Smooth muscle cell of the umbilical artery (primary cell): ENCODE data around the gene STAG3. TPM values are rescaled to one million over a fixed set of nuclear protein-coding genes. Genes with fewer than 3 reads are reported as not detected.

ENCODE experiments used
- total RNA-seq: library from RNA; depleted of rRNA; stranded (reverse); fragments of >200 nt; gene quantifications from 2 replicates; pipeline ENCODE4 v1.2.3, GENCODE V29; 2014

STAG3 gene
- 0.88 and 1.2 TPM in 2 replicates for total RNA-seq

GRCh38 chr7:100177045-100178001 is at the start of gene STAG3, which contains the start of gene GPC2:
STAG3 (plus strand) TSS chr7:100177918; CDS start chr7:100180557, 2,639 bp downstream.
GPC2 (minus strand) TSS chr7:100177381; CDS start chr7:100177199, 182 bp downstream.

GRCh38 chr7:100148559-100149328 is 29.0 kb upstream of the STAG3 start, which contains the start of gene LAMTOR4:
LAMTOR4 (plus strand) TSS chr7:100148918; CDS start chr7:100148973, 55 bp downstream.

GRCh38 chr7:100158229-100159098 is 19.3 kb upstream of the STAG3 start, which contains the start of gene TRAPPC14:
TRAPPC14 (minus strand) TSS chr7:100158723; CDS start chr7:100158499, 224 bp downstream.

GRCh38 chr7:100219801-100220585 is 42.3 kb downstream of the STAG3 start, which contains the start of gene PVRIG:
PVRIG (plus strand) TSS chr7:100219949; CDS start chr7:100219971, 22 bp downstream.

Other genes starting within 250 kb of the STAG3 start
- not detected in 2 replicates for gene GJC3, start 248.3 kb upstream of the STAG3 start, total RNA-seq
- 0.32 TPM in 1 of 2 replicates, not detected in the other for gene AZGP1, start 201.9 kb upstream of the STAG3 start, total RNA-seq
- gene ZKSCAN1, start 162.3 kb upstream of the STAG3 start, total RNA-seq, result 46.6 and 48.1 TPM in 2 replicates
- 7.4 and 8.9 TPM in 2 replicates for gene ZSCAN21, start 128.1 kb upstream of the STAG3 start, total RNA-seq
- gene ZNF3, start 96.2 kb upstream of the STAG3 start, total RNA-seq, result 26.4 and 30.4 TPM in 2 replicates
- gene COPS6, start 88.9 kb upstream of the STAG3 start, total RNA-seq, result 70.4 and 107 TPM in 2 replicates
- 14.6 and 57.5 TPM in 2 replicates for gene MCM7, start 76.5 kb upstream of the STAG3 start, total RNA-seq
- gene AP4M1, start 76.3 kb upstream of the STAG3 start, total RNA-seq, result 26.1 and 40.4 TPM in 2 replicates
- 47.8 and 83.0 TPM in 2 replicates for gene TAF6, start 58.6 kb upstream of the STAG3 start, total RNA-seq
- 33.4 and 61.5 TPM in 2 replicates for gene CNPY4, start 58.3 kb upstream of the STAG3 start, total RNA-seq
- gene MBLAC1, start 51.0 kb upstream of the STAG3 start, total RNA-seq, result 1.8 and 2.2 TPM in 2 replicates
- 30.5 and 91.8 TPM in 2 replicates for gene LAMTOR4, start 29.0 kb upstream of the STAG3 start, total RNA-seq
- 5.9 and 8.3 TPM in 2 replicates for gene TRAPPC14, start 19.2 kb upstream of the STAG3 start, total RNA-seq
- 2.1 and 6.1 TPM in 2 replicates for gene GAL3ST4, start 9.3 kb upstream of the STAG3 start, total RNA-seq
- gene GPC2, start 537 bp upstream of the STAG3 start, total RNA-seq, result 3.9 and 6.0 TPM in 2 replicates
- gene PVRIG, start 42.0 kb downstream of the STAG3 start, total RNA-seq, result not detected in 2 replicates
- gene SPDYE3, start 129.8 kb downstream of the STAG3 start, total RNA-seq, result not detected in 2 replicates
- 10.4 and 13.5 TPM in 2 replicates for gene PILRB, start 180.2 kb downstream of the STAG3 start, total RNA-seq
- 0.89 TPM in 1 of 2 replicates, not detected in the other for gene PILRA, start 195.6 kb downstream of the STAG3 start, total RNA-seq